Measurements from ENCODE around the gene MARVELD3. TPM values are rescaled to one million over a fixed set of nuclear protein-coding genes. Genes with fewer than 3 reads are reported as not detected.
"Not testable (repeated sequence)": the region's sequence is repeated elsewhere in the genome, so short reads cannot be mapped to it uniquely, and the experiment has no call there.

MARVELD3 gene
- total and polyA plus RNA-seq, 2 experiments from 2014 or later: 0.20 TPM; not detected in 1

GRCh38 chr16:71674229-71674628 lies 48.2 kb downstream of the MARVELD3 start:
- Histone ChIP-seq H4K20me1 (ENCODE audit: insufficient read depth) (no peaks in the 10 kb centered on the region), H3K9ac (no peak overlapping the region), H3F3A (ENCODE audit: insufficient read depth) (no peaks in the 10 kb centered on the region), H3K36me3 (ENCODE audit: low read depth) (peaks cover 56% of the 10 kb centered on the region), H3K4me1 (ENCODE audit: insufficient read depth) (no peaks in the 10 kb centered on the region), H3K79me2 (ENCODE audit: insufficient read depth) (no peaks in the 10 kb centered on the region), H3K4me2 (ENCODE audit: unreplicated experiment) (no peak overlapping the region), H3K9me3 (ENCODE audit: low read depth) (no peaks in the 10 kb centered on the region), H3K27ac (no peak overlapping the region), H3K27me3 (replicated peaks; ENCODE audit: insufficient read depth) (no peaks in the 10 kb centered on the region), H3K9me2 (ENCODE audit: insufficient read depth) (no peaks in the 10 kb centered on the region), H3K4me3 (no peak overlapping the region), H2AFZ (no peak overlapping the region)
- in situ Hi-C loops (cut with MboI): no loop called here
- WGBS, 2 experiments (ENCODE audit: low coverage in 1 of 2, low lambda C conversion rate in 2 of 2, missing lambda C conversion rate in 2 of 2): 95 to 96% methylated on average over 2 of the region's 2 CpGs
- TF ChIP-seq EZH2 (IDR thresholded peaks at IDR 0.05; ENCODE audit: insufficient read depth, poor library complexity, severe bottlenecking) (no peak), EZH2phosphoT487 (IDR thresholded peaks at IDR 0.05; ENCODE audit: insufficient read depth, low read depth) (no peak)
- no peak for DNase-seq

- no peak for TF ChIP-seq EZH2 (IDR thresholded peaks at IDR 0.05; ENCODE audit: insufficient read depth, poor library complexity, severe bottlenecking)
- TF ChIP-seq EZH2phosphoT487 (IDR thresholded peaks at IDR 0.05; ENCODE audit: insufficient read depth, low read depth): no peak
- in situ Hi-C loops (cut with MboI): no loop called here
- no peaks in the 10 kb centered on the region for H3K27me3 ChIP-seq (replicated peaks; ENCODE audit: insufficient read depth)
- no peak overlapping the region for H3K27ac ChIP-seq
- no peaks in the 10 kb centered on the region for H3K4me1 ChIP-seq (ENCODE audit: insufficient read depth)
- no peak overlapping the region for H3K9ac ChIP-seq
- no peaks in the 10 kb centered on the region for H4K20me1 ChIP-seq (ENCODE audit: insufficient read depth)
- no peak overlapping the region for H3K4me3 ChIP-seq
- DNase-seq: no peak
- H3F3A ChIP-seq (ENCODE audit: insufficient read depth): no peaks in the 10 kb centered on the region
- 99% methylated on average over 3 of the region's 3 CpGs for WGBS, 2 experiments (ENCODE audit: low coverage in 1 of 2, low lambda C conversion rate in 2 of 2, missing lambda C conversion rate in 2 of 2)
- H3K4me2 ChIP-seq (ENCODE audit: unreplicated experiment): no peak overlapping the region
- no peaks in the 10 kb centered on the region for H3K9me2 ChIP-seq (ENCODE audit: insufficient read depth)
- no peaks in the 10 kb centered on the region for H3K79me2 ChIP-seq (ENCODE audit: insufficient read depth)
- H3K9me3 ChIP-seq (ENCODE audit: low read depth): no peaks in the 10 kb centered on the region
- H3K36me3 ChIP-seq (ENCODE audit: low read depth): peaks cover 63% of the 10 kb centered on the region
- H2AFZ ChIP-seq: no peak overlapping the region
These were observed 49.4 kb downstream of the MARVELD3 start for GRCh38 chr16:71675380-71675779.

GRCh38 chr16:71676236-71676635 lies 50.3 kb downstream of the MARVELD3 start:
- H3K9me2 ChIP-seq (ENCODE audit: insufficient read depth): no peaks in the 10 kb centered on the region
- no peaks in the 10 kb centered on the region for H4K20me1 ChIP-seq (ENCODE audit: insufficient read depth)
- DNase-seq: no peak
- TF ChIP-seq EZH2phosphoT487 (IDR thresholded peaks at IDR 0.05; ENCODE audit: insufficient read depth, low read depth): no peak
- no peak for TF ChIP-seq EZH2 (IDR thresholded peaks at IDR 0.05; ENCODE audit: insufficient read depth, poor library complexity, severe bottlenecking)
- H3K27me3 ChIP-seq (replicated peaks; ENCODE audit: insufficient read depth): no peaks in the 10 kb centered on the region
- H3K79me2 ChIP-seq (ENCODE audit: insufficient read depth): no peaks in the 10 kb centered on the region
- no peak overlapping the region for H3K9ac ChIP-seq
- H3K36me3 ChIP-seq (ENCODE audit: low read depth): peaks cover 67% of the 10 kb centered on the region
- no peak overlapping the region for H2AFZ ChIP-seq
- no peaks in the 10 kb centered on the region for H3F3A ChIP-seq (ENCODE audit: insufficient read depth)
- in situ Hi-C loops (cut with MboI): no loop called here
- H3K27ac ChIP-seq: no peak overlapping the region
- H3K4me1 ChIP-seq (ENCODE audit: insufficient read depth): no peaks in the 10 kb centered on the region
- WGBS, 2 experiments (ENCODE audit: low coverage in 1 of 2, low lambda C conversion rate in 2 of 2, missing lambda C conversion rate in 2 of 2): 97 to 99% methylated on average over 5 of the region's 5 CpGs
- H3K4me2 ChIP-seq (ENCODE audit: unreplicated experiment): no peak overlapping the region
- no peaks in the 10 kb centered on the region for H3K9me3 ChIP-seq (ENCODE audit: low read depth)
- no peak overlapping the region for H3K4me3 ChIP-seq

GRCh38 chr16:71681360-71681759 lies 55.4 kb downstream of the MARVELD3 start:
- H3K27me3 ChIP-seq (replicated peaks; ENCODE audit: insufficient read depth): no peaks in the 10 kb centered on the region
- H3K4me2 ChIP-seq (ENCODE audit: unreplicated experiment): no peak overlapping the region
- H3K9ac ChIP-seq: no peak overlapping the region
- H3F3A ChIP-seq (ENCODE audit: insufficient read depth): peaks cover under 1% of the 10 kb centered on the region; the same call in 1 of the 2 replicates
- DNase-seq: no peak
- H2AFZ ChIP-seq: no peak overlapping the region
- TF ChIP-seq EZH2 (IDR thresholded peaks at IDR 0.05; ENCODE audit: insufficient read depth, poor library complexity, severe bottlenecking) (no peak), EZH2phosphoT487 (IDR thresholded peaks at IDR 0.05; ENCODE audit: insufficient read depth, low read depth) (no peak)
- H3K4me3 ChIP-seq: no peak overlapping the region
- no peaks in the 10 kb centered on the region for H3K79me2 ChIP-seq (ENCODE audit: insufficient read depth)
- no peaks in the 10 kb centered on the region for H4K20me1 ChIP-seq (ENCODE audit: insufficient read depth)
- in situ Hi-C loops (cut with MboI): no loop called here
- H3K9me2 ChIP-seq (ENCODE audit: insufficient read depth): no peaks in the 10 kb centered on the region
- no peak overlapping the region for H3K27ac ChIP-seq
- H3K9me3 ChIP-seq (ENCODE audit: low read depth): no peaks in the 10 kb centered on the region
- no peaks in the 10 kb centered on the region for H3K4me1 ChIP-seq (ENCODE audit: insufficient read depth)
- H3K36me3 ChIP-seq (ENCODE audit: low read depth): peaks cover 48% of the 10 kb centered on the region
- WGBS, 2 experiments (ENCODE audit: low coverage in 1 of 2, low lambda C conversion rate in 2 of 2, missing lambda C conversion rate in 2 of 2): 94 to 98% methylated on average over 2 of the region's 2 CpGs

GRCh38 chr16:71684280-71684679 lies 58.3 kb downstream of the MARVELD3 start:
- H3K4me1 ChIP-seq (ENCODE audit: insufficient read depth); H4K20me1 ChIP-seq (ENCODE audit: insufficient read depth); H3K79me2 ChIP-seq (ENCODE audit: insufficient read depth); H3K27ac ChIP-seq; in situ Hi-C loops (cut with MboI); H3K9ac ChIP-seq; H3K9me3 ChIP-seq (ENCODE audit: low read depth); H3K27me3 ChIP-seq (replicated peaks; ENCODE audit: insufficient read depth); H3K4me2 ChIP-seq (ENCODE audit: unreplicated experiment); H3K9me2 ChIP-seq (ENCODE audit: insufficient read depth); DNase-seq; H2AFZ ChIP-seq; H3K4me3 ChIP-seq: not testable (repeated sequence)
- Histone ChIP-seq H3F3A (ENCODE audit: insufficient read depth) (peaks cover 10% of the 10 kb centered on the region; the same call in 1 of the 2 replicates), H3K36me3 (ENCODE audit: low read depth) (peaks cover 39% of the 10 kb centered on the region)
- 97 to 98% methylated on average over 12 of the region's 12 CpGs for WGBS, 2 experiments (ENCODE audit: low coverage in 1 of 2, low lambda C conversion rate in 2 of 2, missing lambda C conversion rate in 2 of 2)

Small RNA genes within 50 kb of the gene (small RNA-seq; reads per million reads assigned to genes)
- gene RNU6-208P (ENCODE audit: low read depth, low replicate concordance): not detected

Other genes starting within 250 kb of the MARVELD3 start
- gene TLE7, start 184.1 kb upstream of the MARVELD3 start, total RNA-seq (2014; rRNA removed; shearing (Covaris generic)): not detected in 2 replicates
- gene TLE7, start 184.1 kb upstream of the MARVELD3 start, polyA plus RNA-seq (2016; fragmentation: Nextera tagmentation; extraction: Ambion mirVana): not detected in 2 replicates
- gene ZNF23, start 163.9 kb upstream of the MARVELD3 start, total RNA-seq (2014; rRNA removed; shearing (Covaris generic)): 10.9 and 12.1 TPM in 2 replicates
- 14.2 and 15.3 TPM in 2 replicates for gene ZNF23, start 163.9 kb upstream of the MARVELD3 start, polyA plus RNA-seq (2016; fragmentation: Nextera tagmentation; extraction: Ambion mirVana)
- 1.3 and 1.4 TPM in 2 replicates for gene ZNF19, start 136.9 kb upstream of the MARVELD3 start, total RNA-seq (2014; rRNA removed; shearing (Covaris generic))
- 0.85 and 1.7 TPM in 2 replicates for gene ZNF19, start 136.9 kb upstream of the MARVELD3 start, polyA plus RNA-seq (2016; fragmentation: Nextera tagmentation; extraction: Ambion mirVana)
- gene CHST4, start 99.8 kb upstream of the MARVELD3 start, total RNA-seq (2014; rRNA removed; shearing (Covaris generic)): not detected in 2 replicates
- not detected in 2 replicates for gene CHST4, start 99.8 kb upstream of the MARVELD3 start, polyA plus RNA-seq (2016; fragmentation: Nextera tagmentation; extraction: Ambion mirVana)
- not detected in 2 replicates for gene TAT, start 49.1 kb upstream of the MARVELD3 start, total RNA-seq (2014; rRNA removed; shearing (Covaris generic))
- not detected in 2 replicates for gene TAT, start 49.1 kb upstream of the MARVELD3 start, polyA plus RNA-seq (2016; fragmentation: Nextera tagmentation; extraction: Ambion mirVana)
- gene PHLPP2, start 98.5 kb downstream of the MARVELD3 start, total RNA-seq (2014; rRNA removed; shearing (Covaris generic)): 6.3 and 7.1 TPM in 2 replicates
- gene PHLPP2, start 98.5 kb downstream of the MARVELD3 start, polyA plus RNA-seq (2016; fragmentation: Nextera tagmentation; extraction: Ambion mirVana): 2.6 and 2.7 TPM in 2 replicates
- gene AP1G1, start 182.7 kb downstream of the MARVELD3 start, total RNA-seq (2014; rRNA removed; shearing (Covaris generic)): 51.8 and 80.6 TPM in 2 replicates
- gene AP1G1, start 182.7 kb downstream of the MARVELD3 start, polyA plus RNA-seq (2016; fragmentation: Nextera tagmentation; extraction: Ambion mirVana): 25.8 and 26.2 TPM in 2 replicates
- gene ATXN1L, start 219.8 kb downstream of the MARVELD3 start, total RNA-seq (2014; rRNA removed; shearing (Covaris generic)): 10.2 and 12.6 TPM in 2 replicates
- gene ATXN1L, start 219.8 kb downstream of the MARVELD3 start, polyA plus RNA-seq (2016; fragmentation: Nextera tagmentation; extraction: Ambion mirVana): 6.2 and 6.8 TPM in 2 replicates